HepG2 (cell line): ENCODE data around the gene VEPH1. TPM values are rescaled to one million over a fixed set of nuclear protein-coding genes. Genes with fewer than 3 reads are reported as not detected.

Experiments
- ATAC-seq: fragments of 200-7000 bp; cut with Tn5 transposase; 3 replicates; pipeline ENCODE4 v1.9.1; 2020; ENCODE audit warnings: mild to moderate bottlenecking, moderate library complexity
- BruUV-seq: library from RNA; stranded (reverse); fragments of 400-500 nt; replicated peaks from 2 replicates; lab custom pipeline; 2021; lab: Mats Ljungman, UMichigan
- CTCF ChIA-PET: fragments of 300-600 bp; formaldehyde crosslinking; extraction: SDS; loops from one replicate; lab custom pipeline; 2021; ENCODE audit warnings: low total read pairs, inconsistent platforms, low intra/inter-chr PET ratio; lab: Yijun Ruan, JAX
- POLR2A ChIA-PET: fragments of 350-600 bp; sonication (Branson Sonifier 250); formaldehyde crosslinking; loops from one replicate; lab custom pipeline; 2020; ENCODE audit warnings: antibody characterized with exemption, inconsistent platforms; lab: Yijun Ruan, JAX
- DNase-seq: peaks from one replicate; pipeline ENCODE4 v3.0.0-alpha.2; 2015; ENCODE audit warnings: low spot score
- FAIRE-seq: peaks from 3 replicates; lab custom pipeline; 2011; peaks lifted over from hg19 to GRCh38; lab: Jason Lieb, UNC
- H2AFZ ChIP-seq: one replicate; pipeline ENCODE4 v1.6.1; 2011; ENCODE audit warnings: low read length, inconsistent platforms
- H3K27ac ChIP-seq: fragments of 300-600 bp; 3 replicates; pipeline ENCODE4 v1.8.0; 2011; ENCODE audit warnings: mixed run types, mild to moderate bottlenecking, mixed read lengths, low read length, inconsistent platforms; ENCODE audit not compliant: insufficient read depth; ENCODE audit errors: extremely low read length
- H3K27me3 ChIP-seq, 2 experiments: fragments of 200-600 bp in 1 of 2; 2 replicates in 1 of 2; 3 replicates in 1 of 2; pipeline versions ENCODE4 v1.6.0 to v1.8.0; 2011; ENCODE audit warnings: low read length in 2 of 2, mild to moderate bottlenecking in 2 of 2, moderate library complexity in 2 of 2, inconsistent platforms in 1 of 2; ENCODE audit not compliant: insufficient read depth in 2 of 2, control insufficient read depth in 1 of 2
- H3K36me3 ChIP-seq, 2 experiments: fragments of 200-600 bp in 1 of 2; replicated peaks in 1 of 2; 2 replicates in 1 of 2; 3 replicates in 1 of 2; pipeline versions ENCODE4 v1.5.1 to v1.8.0; 2011; ENCODE audit warnings: low read length in 2 of 2, inconsistent platforms in 1 of 2; ENCODE audit not compliant: insufficient read depth in 2 of 2, control insufficient read depth in 1 of 2
- H3K4me1 ChIP-seq: 2 replicates; pipeline ENCODE4 v1.5.1; 2012; ENCODE audit warnings: low read length, inconsistent platforms; ENCODE audit not compliant: insufficient read depth
- H3K4me2 ChIP-seq: 2 replicates; pipeline ENCODE4 v1.6.0; 2011; ENCODE audit warnings: low read depth, low read length, inconsistent platforms
- H3K4me3 ChIP-seq, 3 experiments: fragments of 200-600 bp in 1 of 3; sonication (generic), shearing (Covaris generic) in 1 of 3; replicated peaks in 1 of 3; 2 replicates each; pipeline ENCODE4 v1.5.1; 2011 to 2016; ENCODE audit warnings: low read length in 3 of 3, inconsistent platforms in 2 of 3, low read depth in 2 of 3, mild to moderate bottlenecking in 2 of 3, control low read depth in 1 of 3, mixed read lengths in 1 of 3; ENCODE audit not compliant: insufficient read depth in 1 of 3
- H3K79me2 ChIP-seq: one replicate; pipeline ENCODE4 v1.6.1; 2011; ENCODE audit warnings: low read length, inconsistent platforms; ENCODE audit not compliant: insufficient read depth
- H3K9ac ChIP-seq: 2 replicates; pipeline ENCODE4 v1.6.0; 2011; ENCODE audit warnings: mild to moderate bottlenecking, low read depth, low read length, inconsistent platforms; ENCODE audit not compliant: insufficient read depth
- H3K9me3 ChIP-seq: 2 replicates; pipeline ENCODE4 v1.5.1; 2012; ENCODE audit warnings: mild to moderate bottlenecking, low read length
- H4K20me1 ChIP-seq: 2 replicates; pipeline ENCODE4 v1.6.0; 2011; ENCODE audit warnings: inconsistent platforms, mild to moderate bottlenecking, low read length, moderate library complexity; ENCODE audit not compliant: insufficient read depth
- FOXK2 ChIP-seq: fragments of 450-650 bp; IDR thresholded peaks from 2 replicates; pipeline ENCODE4 v1.6.1; 2016
- ZNF646 ChIP-seq: sonication (generic); formaldehyde crosslinking; IDR thresholded peaks from 2 replicates; pipeline ENCODE4 v1.9.0; 2021; ENCODE audit warnings: mild to moderate bottlenecking, missing genetic modification reagents
- ZNF660 ChIP-seq: sonication (generic); formaldehyde crosslinking; IDR thresholded peaks from 2 replicates; pipeline ENCODE4 v1.5.1; 2020; ENCODE audit warnings: mild to moderate bottlenecking, low read depth, missing genetic modification reagents, borderline replicate concordance
- WGBS: methylation state at CpG from one replicate; pipeline ENCODE4 v1.1.6; 2017; ENCODE audit warnings: low lambda C conversion rate; 5-methylcytosine and 5-hydroxymethylcytosine counted together
- in situ Hi-C: cut with HindIII; loops from 2 replicates; pipeline ENCODE4 v1.10.0; 2017; ENCODE audit warnings: low pct_unique_long_range_greater_than_20kb; ENCODE audit not compliant: extremely low pct_ligation_motif_present
- intact Hi-C: fragments of 100-400 bp; cut with micrococcal nuclease; formaldehyde crosslinking; loops from one replicate; pipeline ENCODE4 v1.10.0; 2022; ENCODE audit not compliant: unreplicated experiment
- polyA plus RNA-seq, 8 experiments: library from polyadenylated mRNA; depleted of rRNA in 3 of 8; stranded (reverse) in 7 of 8; unstranded in 1 of 8; fragments of >200 nt; fragmentation: Illumina TruSeq in 4 of 8; extraction: Trizol in 4 of 8; gene quantifications; 2 replicates each; pipeline versions ENCODE4 v1.2.1 to v1.2.3, GENCODE V29; 2011 to 2016; ENCODE audit warnings: low read depth in 4 of 8, missing spikeins in 1 of 8, mixed read lengths in 1 of 8; ENCODE audit not compliant: insufficient read depth in 1 of 8
- total RNA-seq, 5 experiments: library from RNA; depleted of rRNA; stranded (reverse); fragments of >200 nt; fragmentation: Illumina TruSeq; extraction: Trizol; gene quantifications; 2 replicates each; pipeline ENCODE4 v1.2.3, GENCODE V29; 2016; ENCODE audit warnings: low read depth in 1 of 5
- TF ChIP-seq, protein P1 (sequence below): sonication (generic); formaldehyde crosslinking; IDR thresholded peaks from 2 replicates; pipeline ENCODE4 v1.5.0; 2020; ENCODE audit warnings: mild to moderate bottlenecking, missing genetic modification reagents

VEPH1 gene
- total and polyA plus RNA-seq, 2 of the 13 experiments (the other 11 are each of a cell fraction or from before 2014, with no cell fraction given): not detected

DNA sequence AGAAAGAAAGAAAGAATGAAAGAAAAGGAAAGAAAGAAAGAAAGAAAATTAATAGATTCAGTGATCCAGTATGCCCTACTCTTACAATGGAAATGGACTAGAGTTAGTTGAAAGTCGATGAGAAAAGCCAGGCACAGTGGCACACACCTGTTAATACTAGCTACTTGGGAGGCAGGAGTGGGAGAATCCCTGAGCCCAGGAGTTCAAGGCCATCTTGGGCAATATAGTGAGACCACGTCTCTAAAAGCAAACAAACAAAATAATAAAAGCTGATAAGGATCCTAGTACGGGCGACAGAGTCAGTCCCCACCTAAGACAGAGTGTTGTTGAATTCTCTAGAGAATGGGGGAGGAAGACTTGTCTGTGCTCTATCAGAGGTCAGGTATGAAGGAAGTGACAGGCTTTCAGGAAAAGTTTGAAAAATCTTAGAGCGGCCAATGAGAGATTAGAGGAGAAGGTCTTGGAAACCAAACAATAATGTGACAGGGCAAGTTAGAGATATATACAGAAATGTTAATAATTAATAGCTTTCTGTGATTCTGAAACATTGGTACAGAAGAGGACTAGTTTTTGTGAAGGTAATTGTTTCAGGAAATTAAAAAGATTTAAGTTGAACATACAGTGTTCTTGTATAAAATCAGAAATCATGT lies 184.5 kb downstream of the VEPH1 start (continued):
- TF ChIP-seq ZNF660 (CRISPR knock-in tag) (no peak), FOXK2 (no peak), ZNF646 (CRISPR knock-in tag) (no peak)

DNA sequence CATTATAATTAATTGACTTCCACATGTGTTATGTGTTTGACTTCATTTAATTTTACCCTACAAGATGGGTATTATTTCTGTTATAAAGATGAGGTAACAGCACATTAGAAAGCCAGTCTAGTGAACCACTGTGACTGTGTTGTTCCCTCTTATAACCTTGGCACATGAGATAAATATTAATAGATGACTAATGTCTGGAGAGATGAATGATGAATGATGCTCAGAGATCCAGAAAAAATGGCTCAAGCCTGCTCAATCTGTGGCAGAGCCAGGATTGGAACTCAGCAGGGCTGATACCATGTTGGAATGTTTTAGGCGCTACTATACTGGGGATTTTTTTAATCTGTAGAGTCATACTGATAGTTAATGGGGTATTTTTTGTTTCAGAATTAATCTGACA lies 185.3 kb downstream of the VEPH1 start:
- Histone ChIP-seq H3K4me3 (no peak overlapping the region), H3K27me3 (no peaks in the 10 kb centered on the region), H3K9me3 (no peaks in the 10 kb centered on the region), H3K27ac (no peak overlapping the region), H3K9ac (no peak overlapping the region), H3K36me3 (no peaks in the 10 kb centered on the region), H4K20me1 (no peaks in the 10 kb centered on the region), H3K4me2 (no peak overlapping the region), H3K4me1 (peaks cover 7% of the 10 kb centered on the region; the same call in 1 of the 2 replicates), H2AFZ (no peak overlapping the region), H3K79me2 (no peaks in the 10 kb centered on the region)
- ChIA-PET POLR2A (no interaction called here), CTCF (no interaction called here)
- in situ Hi-C loops: no loop called here
- 61% methylated on average over 1 of the region's 1 CpG for WGBS
- BruUV-seq: no TSS peak
- intact Hi-C loops: no loop called here
- ATAC-seq (no peak), DNase-seq (no peak), FAIRE-seq (no peak)
- TF ChIP-seq, protein P1, sequence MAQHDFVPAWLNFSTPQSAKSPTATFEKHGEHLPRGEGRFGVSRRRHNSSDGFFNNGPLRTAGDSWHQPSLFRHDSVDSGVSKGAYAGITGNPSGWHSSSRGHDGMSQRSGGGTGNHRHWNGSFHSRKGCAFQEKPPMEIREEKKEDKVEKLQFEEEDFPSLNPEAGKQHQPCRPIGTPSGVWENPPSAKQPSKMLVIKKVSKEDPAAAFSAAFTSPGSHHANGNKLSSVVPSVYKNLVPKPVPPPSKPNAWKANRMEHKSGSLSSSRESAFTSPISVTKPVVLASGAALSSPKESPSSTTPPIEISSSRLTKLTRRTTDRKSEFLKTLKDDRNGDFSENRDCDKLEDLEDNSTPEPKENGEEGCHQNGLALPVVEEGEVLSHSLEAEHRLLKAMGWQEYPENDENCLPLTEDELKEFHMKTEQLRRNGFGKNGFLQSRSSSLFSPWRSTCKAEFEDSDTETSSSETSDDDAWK (CRISPR knock-in tag): no peak
